GM18526 (cell line): ENCODE data around the gene LLGL1.

Experiments
- POLR2A ChIP-seq: IDR thresholded peaks from 3 replicates; pipeline ENCODE4 v1.6.1; 2011; ENCODE audit not compliant: insufficient read length; ENCODE audit errors: extremely low read depth

LLGL1 gene

DNA sequence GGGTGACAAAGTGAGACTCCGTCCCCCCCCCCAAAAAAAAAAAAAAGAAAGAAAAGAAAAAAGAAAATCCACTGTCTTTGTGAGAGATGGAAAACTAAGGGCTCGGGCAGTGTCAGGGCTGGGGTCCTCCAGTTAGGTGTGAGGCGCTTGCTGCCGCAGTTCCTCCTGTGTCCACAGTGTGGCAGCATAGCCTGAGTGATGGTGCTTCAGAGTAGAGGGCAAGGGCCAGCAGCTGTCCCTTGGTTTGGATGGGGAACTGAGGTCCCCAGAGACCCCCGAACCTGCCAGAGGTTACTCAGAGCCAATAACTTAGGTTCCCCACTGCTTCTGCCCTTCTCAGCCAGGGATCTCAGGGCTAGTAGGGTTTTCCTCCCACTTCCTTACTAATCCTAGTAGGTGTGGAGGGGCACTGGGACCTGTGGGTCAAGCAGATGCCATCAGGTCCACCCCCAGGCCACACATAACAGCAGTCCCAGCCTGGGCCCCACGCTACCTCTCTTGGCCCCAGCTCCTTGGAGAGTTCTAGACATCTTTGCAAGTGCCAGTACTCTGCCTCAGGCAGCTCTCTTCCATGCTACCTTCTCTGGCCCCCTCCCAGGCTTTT is 7.9 kb upstream of the LLGL1 start:
- TF ChIP-seq POLR2A = no peak

GRCh38 chr17:18218756-18219415 is 6.5 kb upstream of the LLGL1 start:
- TF ChIP-seq POLR2A = no peak

DNA sequence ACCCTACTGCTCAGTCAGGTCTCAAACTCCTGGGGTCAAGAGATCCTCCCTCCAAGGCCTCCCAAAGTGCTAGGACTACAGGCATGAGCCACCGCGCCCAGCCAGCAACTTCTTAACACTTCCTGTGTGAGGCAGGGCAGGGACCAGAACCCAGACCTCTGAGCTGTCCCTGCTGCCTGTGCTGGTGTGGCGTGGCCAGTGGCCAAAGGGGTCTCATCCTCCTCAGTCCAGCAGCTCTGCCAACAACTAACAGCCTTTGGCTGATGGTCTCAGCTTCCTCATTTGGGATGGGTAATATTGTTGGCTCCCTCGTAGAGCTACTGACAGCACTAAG is 1.4 kb upstream of the LLGL1 start:
- no peak for TF ChIP-seq POLR2A

GRCh38 chr17:18224387-18225120 is 881 bp upstream of the LLGL1 start:
- TF ChIP-seq POLR2A = no peak

DNA sequence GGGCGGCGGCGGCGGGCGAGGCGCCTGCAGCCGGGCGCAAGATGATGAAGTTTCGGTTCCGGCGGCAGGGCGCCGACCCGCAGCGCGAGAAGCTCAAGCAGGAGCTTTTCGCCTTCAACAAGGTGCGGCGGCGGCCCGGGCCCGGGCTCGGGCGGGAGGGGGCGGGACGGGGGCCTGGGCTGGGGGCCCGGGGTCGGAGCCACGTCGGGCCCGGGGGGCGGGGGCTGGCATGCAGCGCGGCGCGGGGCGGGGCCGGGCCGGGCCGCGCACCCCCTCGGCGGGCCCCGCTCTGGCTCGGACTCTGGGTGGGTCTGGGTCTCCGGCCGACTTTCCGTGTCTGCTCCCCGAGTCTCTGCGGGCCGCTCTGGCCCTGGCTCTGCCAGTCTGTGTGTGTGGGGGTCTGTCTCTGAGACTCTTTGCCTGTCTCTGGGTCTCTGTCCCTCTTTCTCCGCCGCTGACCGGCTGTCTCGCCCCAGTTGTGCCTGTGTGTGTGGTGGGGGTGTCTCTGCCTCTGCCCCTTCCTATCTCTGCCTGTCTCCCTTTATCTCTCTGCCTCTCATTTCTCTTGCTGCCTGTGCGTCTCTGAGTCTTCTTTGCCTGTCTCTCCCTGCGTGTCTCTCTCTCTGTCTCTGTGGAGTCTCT is 328 bp downstream of the LLGL1 start:
- TF ChIP-seq POLR2A = no peak

GRCh38 chr17:18226284-18226945 is 980 bp downstream of the LLGL1 start:
- no peak for TF ChIP-seq POLR2A

GRCh38 chr17:18227635-18228034 is 2.2 kb downstream of the LLGL1 start:
- no peak for TF ChIP-seq POLR2A

DNA sequence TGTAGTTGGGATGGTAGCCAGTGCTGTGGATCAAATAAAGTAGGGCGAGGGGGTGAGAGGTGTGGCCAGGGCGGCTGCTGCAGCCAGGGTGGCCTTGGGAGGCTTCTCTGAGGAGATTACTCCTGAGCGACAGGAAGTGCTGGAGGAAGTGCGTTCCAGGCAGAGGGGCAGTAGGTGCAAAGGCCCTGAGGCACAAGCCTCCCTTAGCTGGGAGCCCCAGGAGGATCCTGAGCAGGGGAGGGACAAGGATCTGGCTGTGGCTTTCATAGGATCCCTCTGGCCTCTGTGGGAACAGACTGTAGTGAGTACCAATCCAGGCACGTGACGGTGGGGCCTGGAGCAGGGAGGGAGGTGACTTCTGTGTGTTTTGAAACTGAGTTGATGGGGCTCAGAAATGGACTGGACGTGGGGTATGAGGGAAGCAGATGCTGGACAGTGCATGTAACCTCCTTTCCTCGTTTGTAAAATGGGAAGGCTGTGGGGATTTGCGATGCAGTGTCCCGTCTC is 2.8 kb downstream of the LLGL1 start:
- no peak for TF ChIP-seq POLR2A

DNA sequence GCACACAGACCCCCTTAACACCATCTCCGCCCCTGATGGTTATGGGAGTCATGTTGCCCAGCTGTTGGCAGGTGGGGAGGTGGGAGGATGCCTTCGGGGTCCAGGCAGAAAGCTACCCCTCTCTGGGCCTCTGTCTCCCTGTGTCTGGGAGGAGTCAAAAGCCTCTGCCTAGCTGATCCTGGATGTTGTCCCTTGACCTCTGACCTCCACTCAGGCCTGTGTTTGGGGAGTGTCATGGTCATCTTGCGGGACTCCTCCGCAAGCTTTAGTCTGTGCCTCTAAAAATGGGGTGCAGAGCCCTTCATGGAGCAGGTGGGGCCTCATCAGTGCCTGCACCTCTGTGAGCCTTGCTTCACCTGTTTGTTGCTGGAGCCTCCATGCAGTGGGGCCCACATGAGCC is 3.8 kb downstream of the LLGL1 start:
- TF ChIP-seq POLR2A = no peak

GRCh38 chr17:18229771-18230170 is 4.3 kb downstream of the LLGL1 start:
- TF ChIP-seq POLR2A = no peak

- TF ChIP-seq POLR2A = no peak
Measured at GRCh38 chr17:18230288-18231141, 5.1 kb downstream of the LLGL1 start.

- TF ChIP-seq POLR2A = no peak
Measured at GRCh38 chr17:18231164-18231563, 5.7 kb downstream of the LLGL1 start.

DNA sequence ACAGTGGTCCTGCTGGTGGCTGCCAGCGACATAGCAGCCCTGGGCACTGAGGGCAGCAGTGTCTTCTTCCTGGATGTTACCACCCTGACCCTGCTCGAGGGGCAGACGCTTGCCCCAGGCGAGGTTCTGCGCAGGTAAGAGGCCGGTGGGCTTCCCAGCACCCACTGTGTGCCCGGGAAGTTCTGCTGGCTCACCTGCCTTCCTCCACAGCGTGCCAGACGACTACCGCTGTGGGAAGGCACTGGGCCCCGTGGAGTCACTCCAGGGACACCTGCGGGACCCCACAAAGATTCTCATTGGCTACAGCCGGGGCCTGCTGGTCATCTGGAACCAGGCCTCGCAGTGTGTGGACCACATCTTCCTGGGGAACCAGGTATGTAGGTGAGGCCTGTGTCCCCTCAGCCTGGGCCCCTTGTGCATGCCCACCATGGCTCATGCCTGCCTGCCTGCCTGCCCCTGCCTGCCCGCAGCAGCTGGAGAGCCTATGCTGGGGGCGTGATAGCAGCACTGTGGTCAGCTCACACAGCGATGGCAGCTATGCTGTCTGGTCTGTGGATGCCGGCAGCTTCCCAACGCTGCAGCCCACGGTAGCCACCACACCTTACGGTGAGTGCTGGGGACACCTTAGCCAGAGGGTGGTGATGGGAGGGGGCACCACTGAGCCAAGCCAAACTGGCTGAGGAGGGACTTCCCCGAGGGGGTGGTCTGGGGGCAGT is 8.5 kb downstream of the LLGL1 start:
- TF ChIP-seq POLR2A = no peak

GRCh38 chr17:18234853-18235380 is 9.5 kb downstream of the LLGL1 start:
- TF ChIP-seq POLR2A = no peak

GRCh38 chr17:18235743-18236256 is 10.4 kb downstream of the LLGL1 start:
- TF ChIP-seq POLR2A = no peak
